ENCODE results near the gene CLEC18C. TPM values are rescaled to one million over a fixed set of nuclear protein-coding genes. Genes with fewer than 3 reads are reported as not detected.
"Not testable (repeated sequence)": the region's sequence is repeated elsewhere in the genome, so short reads cannot be mapped to it uniquely, and the experiment has no call there.

The CLEC18C gene
- total and polyA plus RNA-seq, 4 donors, result 0.09 to 1.0 (median 0.14) TPM; not detected in 1

- 91 to 93% methylated on average over 6 of the region's 6 CpGs for WGBS, 2 donors
- no peak overlapping the region for H3K27ac ChIP-seq (ENCODE audit: low read depth in 1 of 2, low read length in 1 of 2)
- no peaks in the 10 kb centered on the region for H3K4me1 ChIP-seq (ENCODE audit: control insufficient read depth in 5 of 5, insufficient read depth in 5 of 5, low read length in 5 of 5)
- no peak overlapping the region for H3K4me3 ChIP-seq
- no peak for DNase-seq
- no peaks in the 10 kb centered on the region for H3K9me3 ChIP-seq (ENCODE audit: control insufficient read depth in 4 of 4, insufficient read depth in 3 of 4, low read length in 3 of 4)
- H3K27me3 ChIP-seq (ENCODE audit: control insufficient read depth in 3 of 3, insufficient read depth in 3 of 3, low read length in 2 of 3), result no peaks in the 10 kb centered on the region
- no peak for ATAC-seq (ENCODE audit: insufficient read depth, low FRiP score)
- H3K9ac ChIP-seq (ENCODE audit: insufficient read depth in 1 of 2, low read length in 2 of 2), result no peak overlapping the region
- TF ChIP-seq CTCF (IDR thresholded peaks at IDR 0.05; ENCODE audit: control extremely low read depth, extremely low read depth), result no peak
- peaks cover 22 to 49% (median 43%) of the 10 kb centered on the region in 4 donors for H3K36me3 ChIP-seq (ENCODE audit: control insufficient read depth in 4 of 4, insufficient read depth in 4 of 4, low read length in 4 of 4)
Observed at GRCh38 chr16:70161350-70161749, 12.2 kb upstream of the CLEC18C start.

- Histone ChIP-seq H3K9me3 (ENCODE audit: control insufficient read depth in 4 of 4, insufficient read depth in 3 of 4, low read length in 3 of 4) (no peaks in the 10 kb centered on the region), H3K27me3 (ENCODE audit: control insufficient read depth in 3 of 3, insufficient read depth in 3 of 3, low read length in 2 of 3) (no peaks in the 10 kb centered on the region), H3K4me1 (ENCODE audit: control insufficient read depth in 5 of 5, insufficient read depth in 5 of 5, low read length in 5 of 5) (no peaks in the 10 kb centered on the region), H3K27ac (ENCODE audit: low read depth in 1 of 2, low read length in 1 of 2) (no peak overlapping the region), H3K36me3 (ENCODE audit: control insufficient read depth in 4 of 4, insufficient read depth in 4 of 4, low read length in 4 of 4) (peaks cover 21 to 42% (median 36%) of the 10 kb centered on the region in 4 donors), H3K9ac (ENCODE audit: insufficient read depth in 1 of 2, low read length in 2 of 2) (no peak overlapping the region), H3K4me3 (no peak overlapping the region)
- WGBS, 2 donors, result 60 to 82% methylated on average over 7 of the region's 7 CpGs
- no peak for TF ChIP-seq CTCF (IDR thresholded peaks at IDR 0.05; ENCODE audit: control extremely low read depth, extremely low read depth)
- DNase-seq (no peak), ATAC-seq (ENCODE audit: insufficient read depth, low FRiP score) (no peak)
Observed at GRCh38 chr16:70162041-70162451, 11.5 kb upstream of the CLEC18C start.

GRCh38 chr16:70163596-70163995 is 10.0 kb upstream of the CLEC18C start:
- Histone ChIP-seq H3K36me3 (ENCODE audit: control insufficient read depth in 4 of 4, insufficient read depth in 4 of 4, low read length in 4 of 4) (peaks cover 10 to 31% (median 24%) of the 10 kb centered on the region in 4 donors), H3K4me1 (ENCODE audit: control insufficient read depth in 5 of 5, insufficient read depth in 5 of 5, low read length in 5 of 5) (no peaks in the 10 kb centered on the region), H3K4me3 (no peak overlapping the region), H3K9me3 (ENCODE audit: control insufficient read depth in 4 of 4, insufficient read depth in 3 of 4, low read length in 3 of 4) (no peaks in the 10 kb centered on the region), H3K9ac (ENCODE audit: insufficient read depth in 1 of 2, low read length in 2 of 2) (no peak overlapping the region), H3K27ac (ENCODE audit: low read depth in 1 of 2, low read length in 1 of 2) (no peak overlapping the region), H3K27me3 (ENCODE audit: control insufficient read depth in 3 of 3, insufficient read depth in 3 of 3, low read length in 2 of 3) (no peaks in the 10 kb centered on the region)
- TF ChIP-seq CTCF (IDR thresholded peaks at IDR 0.05; ENCODE audit: control extremely low read depth, extremely low read depth), result no peak
- DNase-seq, result no peak
- no peak for ATAC-seq (ENCODE audit: insufficient read depth, low FRiP score)
- WGBS, 2 donors, result 90 to 94% methylated on average over 10 of the region's 10 CpGs

- H3K27me3 ChIP-seq (ENCODE audit: control insufficient read depth in 3 of 3, insufficient read depth in 3 of 3, low read length in 2 of 3); ATAC-seq (ENCODE audit: insufficient read depth, low FRiP score); H3K27ac ChIP-seq (ENCODE audit: low read depth in 1 of 2, low read length in 1 of 2); H3K4me3 ChIP-seq; H3K4me1 ChIP-seq (ENCODE audit: control insufficient read depth in 5 of 5, insufficient read depth in 5 of 5, low read length in 5 of 5); H3K9ac ChIP-seq (ENCODE audit: insufficient read depth in 1 of 2, low read length in 2 of 2); H3K36me3 ChIP-seq (ENCODE audit: control insufficient read depth in 4 of 4, insufficient read depth in 4 of 4, low read length in 4 of 4); DNase-seq; H3K9me3 ChIP-seq (ENCODE audit: control insufficient read depth in 4 of 4, insufficient read depth in 3 of 4, low read length in 3 of 4): not testable (repeated sequence)
- 95 to 100% methylated on average over 5 of the region's 10 CpGs for WGBS, 2 donors
Observed at GRCh38 chr16:70166688-70167087, 6.9 kb upstream of the CLEC18C start.

GRCh38 chr16:70173916-70174315 is 329 bp downstream of the CLEC18C start:
- not testable (repeated sequence) for DNase-seq; H3K4me3 ChIP-seq; H3K9ac ChIP-seq (ENCODE audit: insufficient read depth in 1 of 2, low read length in 2 of 2); H3K4me1 ChIP-seq (ENCODE audit: control insufficient read depth in 5 of 5, insufficient read depth in 5 of 5, low read length in 5 of 5); H3K27me3 ChIP-seq (ENCODE audit: control insufficient read depth in 3 of 3, insufficient read depth in 3 of 3, low read length in 2 of 3); H3K36me3 ChIP-seq (ENCODE audit: control insufficient read depth in 4 of 4, insufficient read depth in 4 of 4, low read length in 4 of 4); H3K27ac ChIP-seq (ENCODE audit: low read depth in 1 of 2, low read length in 1 of 2); ATAC-seq (ENCODE audit: insufficient read depth, low FRiP score); H3K9me3 ChIP-seq (ENCODE audit: control insufficient read depth in 4 of 4, insufficient read depth in 3 of 4, low read length in 3 of 4)
- 73% methylated on average over 7 of the region's 15 CpGs; no CpG with 5 or more reads in 1 of the 2 donors for WGBS, 2 donors

- not testable (repeated sequence) for H3K9ac ChIP-seq (ENCODE audit: insufficient read depth in 1 of 2, low read length in 2 of 2); H3K27me3 ChIP-seq (ENCODE audit: control insufficient read depth in 3 of 3, insufficient read depth in 3 of 3, low read length in 2 of 3); H3K4me1 ChIP-seq (ENCODE audit: control insufficient read depth in 5 of 5, insufficient read depth in 5 of 5, low read length in 5 of 5); DNase-seq; ATAC-seq (ENCODE audit: insufficient read depth, low FRiP score); H3K4me3 ChIP-seq; H3K36me3 ChIP-seq (ENCODE audit: control insufficient read depth in 4 of 4, insufficient read depth in 4 of 4, low read length in 4 of 4); H3K9me3 ChIP-seq (ENCODE audit: control insufficient read depth in 4 of 4, insufficient read depth in 3 of 4, low read length in 3 of 4); H3K27ac ChIP-seq (ENCODE audit: low read depth in 1 of 2, low read length in 1 of 2)
- WGBS, 2 donors, result 77 to 81% methylated on average over 4 to 6 of the region's 21 CpGs
Observed at GRCh38 chr16:70174387-70174932, 873 bp downstream of the CLEC18C start.
